Hepatocyte (in vitro differentiated cells): ENCODE data around the gene HK3.

Experiments used
- EZH2 ChIP-seq: fragments of 200-600 bp; sonication (generic); IDR thresholded peaks from 2 replicates; pipeline ENCODE4 v1.6.1; 2016; ENCODE audit warnings: antibody characterized with exemption, mild to moderate bottlenecking, borderline replicate concordance
- TF ChIP-seq, protein P1 (sequence below): fragments of 200-600 bp; sonication (generic); IDR thresholded peaks from 2 replicates; pipeline ENCODE4 v1.5.1; 2016; ENCODE audit warnings: antibody characterized with exemption, mild to moderate bottlenecking; ENCODE audit not compliant: poor library complexity

DNA sequence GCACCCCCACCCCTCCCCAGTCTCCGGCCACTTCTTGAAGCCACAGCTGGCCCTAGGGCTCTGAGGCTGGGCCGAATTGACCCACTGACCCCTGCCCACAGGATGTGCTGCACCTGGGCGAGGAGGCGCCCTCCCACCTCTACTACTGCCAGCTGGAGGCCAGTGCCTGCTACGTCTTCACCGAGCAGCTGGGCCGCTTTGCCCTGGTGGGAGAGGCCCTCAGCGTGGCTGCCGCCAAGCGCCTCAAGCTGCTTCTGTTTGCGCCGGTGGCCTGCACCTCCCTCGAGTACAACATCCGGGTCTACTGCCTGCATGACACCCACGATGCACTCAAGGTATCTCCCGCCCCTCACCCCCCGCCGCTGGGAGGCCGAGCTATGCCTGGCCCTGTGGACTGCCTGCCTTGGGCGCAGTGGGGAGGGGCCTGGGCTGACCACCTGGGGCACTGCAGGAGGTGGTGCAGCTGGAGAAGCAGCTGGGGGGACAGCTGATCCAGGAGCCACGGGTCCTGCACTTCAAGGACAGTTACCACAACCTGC lies 21.3 kb downstream of the HK3 start:
- no peak for TF ChIP-seq EZH2
- TF ChIP-seq, protein P1, sequence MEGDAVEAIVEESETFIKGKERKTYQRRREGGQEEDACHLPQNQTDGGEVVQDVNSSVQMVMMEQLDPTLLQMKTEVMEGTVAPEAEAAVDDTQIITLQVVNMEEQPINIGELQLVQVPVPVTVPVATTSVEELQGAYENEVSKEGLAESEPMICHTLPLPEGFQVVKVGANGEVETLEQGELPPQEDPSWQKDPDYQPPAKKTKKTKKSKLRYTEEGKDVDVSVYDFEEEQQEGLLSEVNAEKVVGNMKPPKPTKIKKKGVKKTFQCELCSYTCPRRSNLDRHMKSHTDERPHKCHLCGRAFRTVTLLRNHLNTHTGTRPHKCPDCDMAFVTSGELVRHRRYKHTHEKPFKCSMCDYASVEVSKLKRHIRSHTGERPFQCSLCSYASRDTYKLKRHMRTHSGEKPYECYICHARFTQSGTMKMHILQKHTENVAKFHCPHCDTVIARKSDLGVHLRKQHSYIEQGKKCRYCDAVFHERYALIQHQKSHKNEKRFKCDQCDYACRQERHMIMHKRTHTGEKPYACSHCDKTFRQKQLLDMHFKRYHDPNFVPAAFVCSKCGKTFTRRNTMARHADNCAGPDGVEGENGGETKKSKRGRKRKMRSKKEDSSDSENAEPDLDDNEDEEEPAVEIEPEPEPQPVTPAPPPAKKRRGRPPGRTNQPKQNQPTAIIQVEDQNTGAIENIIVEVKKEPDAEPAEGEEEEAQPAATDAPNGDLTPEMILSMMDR: no peak
